ENCODE data around the gene INPP5F. TPM values are rescaled to one million over a fixed set of nuclear protein-coding genes. Genes with fewer than 3 reads are reported as not detected.
"Not testable (repeated sequence)": the region's sequence is repeated elsewhere in the genome, so short reads cannot be mapped to it uniquely, and the experiment has no call there.

Gene INPP5F
- total RNA-seq, 6 experiments from 2014 or later, result 2.0 to 3.9 (median 2.5) TPM

DNA sequence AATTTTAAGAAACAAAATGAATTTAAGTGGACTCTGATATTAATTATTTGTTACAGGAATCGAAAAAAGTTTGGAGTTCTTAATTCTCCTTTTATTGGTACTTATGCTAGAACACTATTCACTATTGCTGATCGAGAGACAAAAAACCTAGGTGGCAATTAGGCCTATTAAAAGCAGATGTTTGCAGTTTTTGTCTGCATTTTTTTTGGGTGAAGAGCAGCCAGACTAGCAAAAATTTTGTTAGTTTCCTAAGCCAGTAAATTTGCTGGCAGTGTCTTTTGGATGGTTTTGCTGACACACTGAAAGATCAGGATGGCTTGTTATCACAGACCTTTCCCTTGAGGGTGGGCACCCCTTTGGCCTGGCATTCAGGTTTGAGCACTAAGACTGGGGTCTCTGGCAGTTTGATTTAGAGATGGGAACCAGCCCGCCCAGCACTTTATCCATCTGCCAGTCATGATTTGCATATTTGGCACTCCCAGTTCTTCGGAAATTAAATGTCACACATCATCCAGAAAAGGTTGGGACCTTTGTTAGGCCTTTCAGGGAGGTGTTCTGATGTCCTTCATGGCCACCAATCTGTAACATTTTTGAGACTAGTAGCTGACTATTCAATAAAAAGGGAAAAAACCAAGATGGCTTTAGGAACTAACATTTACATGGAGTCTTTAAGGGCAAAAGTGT is 57.3 kb downstream of the INPP5F start:
- 85% methylated on average over 4 of the region's 4 CpGs for WGBS (ENCODE audit: insufficient coverage, low coverage, low lambda C conversion rate, missing lambda C conversion rate)
- intact Hi-C loops (cut with DNase I), result no loop called here
- no peaks in the 10 kb centered on the region for H3K9me3 ChIP-seq
- no peaks in the 10 kb centered on the region for H3K4me1 ChIP-seq
- TF ChIP-seq POLR2A (IDR thresholded peaks at IDR 0.05), result no peak
- no peak for TF ChIP-seq CTCF (IDR thresholded peaks at IDR 0.05)
- H3K36me3 ChIP-seq, result no peaks in the 10 kb centered on the region
- no peak for ATAC-seq
- H3K4me3 ChIP-seq, result no peak overlapping the region
- H3K27me3 ChIP-seq, result no peaks in the 10 kb centered on the region
- DNase-seq, result no peak
- no peak overlapping the region for H3K27ac ChIP-seq

GRCh38 chr10:119783665-119784027 is 57.8 kb downstream of the INPP5F start:
- 73% methylated on average over 7 of the region's 7 CpGs for WGBS (ENCODE audit: insufficient coverage, low coverage, low lambda C conversion rate, missing lambda C conversion rate)
- ATAC-seq (no peak), DNase-seq (no peak)
- Histone ChIP-seq H3K36me3 (no peaks in the 10 kb centered on the region), H3K27ac (no peak overlapping the region), H3K4me3 (no peak overlapping the region), H3K4me1 (no peaks in the 10 kb centered on the region), H3K27me3 (no peaks in the 10 kb centered on the region), H3K9me3 (no peaks in the 10 kb centered on the region)
- intact Hi-C loops (cut with DNase I), result no loop called here
- TF ChIP-seq POLR2A (IDR thresholded peaks at IDR 0.05) (no peak), CTCF (IDR thresholded peaks at IDR 0.05) (no peak)

DNA sequence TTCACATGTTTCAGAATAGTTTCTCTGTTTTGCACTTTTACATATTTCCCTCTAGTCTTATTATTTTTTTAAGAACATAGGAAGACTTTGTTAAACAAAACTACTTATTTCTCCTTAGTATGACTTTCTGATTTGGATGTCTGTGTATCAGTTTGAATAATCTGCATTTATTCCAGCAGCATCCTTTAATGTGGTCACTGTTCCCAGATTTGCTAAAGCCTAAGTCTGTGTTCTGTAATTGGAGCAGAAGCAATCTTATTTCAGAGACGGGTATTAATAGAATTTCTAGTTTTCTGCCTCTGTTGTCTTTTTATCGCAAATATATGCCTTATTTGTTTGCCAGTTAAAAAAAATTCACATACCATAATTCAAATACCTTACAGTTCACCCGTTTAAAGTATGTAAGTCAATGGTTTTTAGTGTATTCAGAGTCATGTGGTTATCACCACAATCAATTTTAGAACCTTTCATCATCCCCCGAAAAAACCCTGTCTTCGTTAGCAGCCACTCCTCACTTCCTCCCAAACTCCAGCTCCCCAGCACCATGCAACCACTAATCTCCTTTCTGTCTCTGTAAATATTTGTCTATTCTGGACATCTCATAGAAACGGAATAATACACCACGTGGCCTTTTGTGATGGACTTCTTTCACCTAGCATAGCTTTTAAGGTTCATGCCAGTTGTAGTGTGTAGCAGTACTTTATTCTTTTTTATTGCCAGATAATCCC is 58.7 kb downstream of the INPP5F start:
- peak in 1 of 4 donors; percentile 18 for ATAC-seq
- no peak for DNase-seq
- Histone ChIP-seq H3K4me3 (no peak overlapping the region), H3K36me3 (no peaks in the 10 kb centered on the region), H3K4me1 (no peaks in the 10 kb centered on the region), H3K27ac (no peak overlapping the region), H3K9me3 (no peaks in the 10 kb centered on the region), H3K27me3 (no peaks in the 10 kb centered on the region)
- TF ChIP-seq CTCF (IDR thresholded peaks at IDR 0.05) (no peak), POLR2A (IDR thresholded peaks at IDR 0.05) (no peak)
- 32% methylated on average over 7 of the region's 7 CpGs for WGBS (ENCODE audit: insufficient coverage, low coverage, low lambda C conversion rate, missing lambda C conversion rate)
- intact Hi-C loops (cut with DNase I), result no loop called here

DNA sequence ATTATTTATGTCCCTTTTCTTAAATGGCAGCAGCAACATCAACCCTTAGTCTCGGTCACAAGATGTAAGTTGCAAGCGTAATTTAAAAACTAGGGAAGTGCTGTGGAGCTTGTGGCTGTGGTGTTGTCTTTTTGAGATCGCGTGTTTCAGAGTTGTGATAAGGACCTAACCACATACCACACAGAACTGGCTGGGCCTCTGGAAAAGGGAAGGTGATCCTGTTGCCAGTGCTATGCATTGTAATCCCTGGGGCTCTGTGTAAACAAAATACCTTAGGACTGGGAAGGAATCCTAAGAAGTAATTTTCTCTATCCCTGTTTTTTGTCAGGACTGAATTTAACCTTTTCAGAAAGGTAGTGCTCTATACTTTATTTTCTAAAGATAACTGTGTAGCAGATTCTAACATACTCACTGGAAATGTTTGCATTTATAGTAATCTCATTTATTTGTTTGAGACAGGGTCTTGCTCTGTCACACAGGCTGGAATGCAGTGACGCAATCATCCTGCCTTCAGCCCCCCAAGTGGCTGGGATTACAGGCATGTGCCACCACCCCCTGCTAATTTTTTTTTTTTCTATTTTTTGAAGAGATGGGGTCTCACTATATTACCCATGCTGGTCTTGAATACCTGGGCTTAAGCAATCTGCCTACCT is 60.4 kb downstream of the INPP5F start:
- no peak for TF ChIP-seq CTCF (IDR thresholded peaks at IDR 0.05)
- TF ChIP-seq POLR2A (IDR thresholded peaks at IDR 0.05), result no peak

GRCh38 chr10:119795101-119795500 is 69.3 kb downstream of the INPP5F start:
- no CpG with 5 or more reads among the region's 32 CpGs for WGBS (ENCODE audit: insufficient coverage, low coverage, low lambda C conversion rate, missing lambda C conversion rate)
- H3K9me3 ChIP-seq; H3K4me3 ChIP-seq; H3K27me3 ChIP-seq; H3K4me1 ChIP-seq; H3K27ac ChIP-seq; H3K36me3 ChIP-seq; DNase-seq; ATAC-seq; intact Hi-C loops (cut with DNase I): not testable (repeated sequence)

More for the DNA sequence above, 60.4 kb downstream of the INPP5F start:
- H3K27me3 ChIP-seq, result no peaks in the 10 kb centered on the region
- H3K4me3 ChIP-seq, result no peak overlapping the region
- 57% methylated on average over 5 of the region's 5 CpGs for WGBS (ENCODE audit: insufficient coverage, low coverage, low lambda C conversion rate, missing lambda C conversion rate)
- no peaks in the 10 kb centered on the region for H3K36me3 ChIP-seq
- H3K9me3 ChIP-seq, result no peaks in the 10 kb centered on the region
- no peaks in the 10 kb centered on the region for H3K4me1 ChIP-seq
- no peak overlapping the region for H3K27ac ChIP-seq
- DNase-seq, result no peak
- intact Hi-C loops (cut with DNase I), result no loop called here
- ATAC-seq, result peak in 1 of 4 donors; percentile 48

All from right lobe of liver (tissue), 6 donors.